H9 (cell line): ENCODE measurements around the gene SRF. TPM values are rescaled to one million over a fixed set of nuclear protein-coding genes. Genes with fewer than 3 reads are reported as not detected.

Experiments used
- DNase-seq: peaks from one replicate; pipeline ENCODE4 v3.0.0-alpha.2; 2017
- H2AFZ ChIP-seq: one replicate; pipeline ENCODE4 v1.6.1; 2013; ENCODE audit warnings: mild to moderate bottlenecking, low read length, control low read depth, moderate library complexity
- H2AK5ac ChIP-seq: 2 replicates; pipeline ENCODE4 v1.6.1; 2013; ENCODE audit warnings: low read length, control low read depth, mixed read lengths; ENCODE audit not compliant: insufficient read length
- H2BK120ac ChIP-seq: one replicate; pipeline ENCODE4 v1.6.1; 2013; ENCODE audit warnings: low read depth, mild to moderate bottlenecking, low read length, control low read depth, inconsistent platforms; ENCODE audit not compliant: poor library complexity, severe bottlenecking
- H2BK12ac ChIP-seq: 2 replicates; pipeline ENCODE4 v1.6.1; 2013; ENCODE audit warnings: low read length, control low read depth, mixed read lengths, low read depth; ENCODE audit not compliant: insufficient read length
- H2BK15ac ChIP-seq: 2 replicates; pipeline ENCODE4 v1.6.1; 2013; ENCODE audit warnings: low read depth, low read length, control low read depth
- H2BK20ac ChIP-seq: one replicate; pipeline ENCODE4 v1.6.1; 2013; ENCODE audit warnings: low read depth, mild to moderate bottlenecking, low read length, control low read depth, inconsistent platforms; ENCODE audit not compliant: poor library complexity, severe bottlenecking
- H2BK5ac ChIP-seq: 2 replicates; pipeline ENCODE4 v1.6.1; 2013; ENCODE audit warnings: low read length, control low read depth, mixed read lengths; ENCODE audit not compliant: insufficient read length
- H3K14ac ChIP-seq: 2 replicates; pipeline ENCODE4 v1.6.1; 2013; ENCODE audit warnings: low read length, control low read depth; ENCODE audit not compliant: insufficient read depth
- H3K18ac ChIP-seq: 2 replicates; pipeline ENCODE4 v1.6.1; 2013; ENCODE audit warnings: low read depth, mild to moderate bottlenecking, mixed read lengths, low read length, control low read depth; ENCODE audit not compliant: insufficient read length
- H3K23ac ChIP-seq: 2 replicates; pipeline ENCODE4 v1.6.1; 2013; ENCODE audit warnings: low read length, control low read depth, mixed read lengths, low read depth; ENCODE audit not compliant: insufficient read length
- H3K23me2 ChIP-seq: 2 replicates; pipeline ENCODE4 v1.6.1; 2013; ENCODE audit warnings: low read depth, mild to moderate bottlenecking, mixed read lengths, low read length, control low read depth; ENCODE audit not compliant: insufficient read length, poor library complexity, severe bottlenecking
- H3K27ac ChIP-seq: 2 replicates; pipeline ENCODE4 v1.5.1; 2013; ENCODE audit warnings: low read length, control low read depth, mixed read lengths, low read depth; ENCODE audit not compliant: insufficient read length
- H3K27me3 ChIP-seq: 2 replicates; pipeline ENCODE4 v1.6.1; 2013; ENCODE audit warnings: low read length, control low read depth, inconsistent platforms; ENCODE audit not compliant: insufficient read depth
- H3K4ac ChIP-seq: 2 replicates; pipeline ENCODE4 v1.6.1; 2013; ENCODE audit warnings: low read depth, mild to moderate bottlenecking, control low read depth, inconsistent platforms, low read length, moderate library complexity
- H3K4me1 ChIP-seq: 2 replicates; pipeline ENCODE4 v1.6.1; 2013; ENCODE audit warnings: low read length, control low read depth, inconsistent platforms; ENCODE audit not compliant: insufficient read depth
- H3K4me2 ChIP-seq: 2 replicates; pipeline ENCODE4 v1.6.1; 2013; ENCODE audit warnings: low read length, control low read depth, mixed read lengths; ENCODE audit not compliant: insufficient read length, insufficient read depth
- H3K56ac ChIP-seq: 2 replicates; pipeline ENCODE4 v1.6.1; 2013; ENCODE audit warnings: low read depth, mild to moderate bottlenecking, mixed read lengths, low read length, control low read depth; ENCODE audit not compliant: insufficient read length
- H3K79me1 ChIP-seq: 2 replicates; pipeline ENCODE4 v1.6.1; 2013; ENCODE audit warnings: low read depth, mild to moderate bottlenecking, moderate library complexity, low read length, control low read depth, inconsistent platforms; ENCODE audit not compliant: insufficient read depth, poor library complexity, severe bottlenecking
- H3K79me2 ChIP-seq: 2 replicates; pipeline ENCODE4 v1.6.1; 2013; ENCODE audit warnings: low read length, control low read depth, inconsistent platforms; ENCODE audit not compliant: insufficient read depth
- H3K9ac ChIP-seq: 2 replicates; pipeline ENCODE4 v1.6.1; 2013; ENCODE audit warnings: low read length, control low read depth, mixed read lengths; ENCODE audit not compliant: insufficient read length; ENCODE audit errors: extremely low read depth
- H3K9me3 ChIP-seq: one replicate; pipeline ENCODE4 v1.6.1; 2013; ENCODE audit warnings: low read depth, low read length, inconsistent platforms; ENCODE audit not compliant: control insufficient read depth
- H3T11ph ChIP-seq: one replicate; pipeline ENCODE4 v1.6.1; 2013; ENCODE audit warnings: mild to moderate bottlenecking, low read length, control low read depth, inconsistent platforms
- H4K20me1 ChIP-seq: one replicate; pipeline ENCODE4 v1.6.1; 2013; ENCODE audit not compliant: control insufficient read depth, insufficient read length, insufficient read depth
- H4K5ac ChIP-seq: 2 replicates; pipeline ENCODE4 v1.6.1; 2013; ENCODE audit warnings: low read depth, mild to moderate bottlenecking, mixed read lengths, low read length, control low read depth; ENCODE audit not compliant: insufficient read length
- H4K8ac ChIP-seq: replicated peaks from 2 replicates; pipeline ENCODE4 v1.6.1; 2013; ENCODE audit warnings: low read length, control low read depth, mixed read lengths, low read depth; ENCODE audit not compliant: insufficient read length
- H4K91ac ChIP-seq: 2 replicates; pipeline ENCODE4 v1.6.1; 2013; ENCODE audit warnings: low read depth, mild to moderate bottlenecking, moderate library complexity, mixed read lengths, low read length, control low read depth; ENCODE audit not compliant: insufficient read length
- H3K27ac Mint-ChIP-seq, 3 experiments: 2 replicates in 2 of 3; 3 replicates in 1 of 3; pipeline ENCODE4 v1.8.0; 2020 to 2021; ENCODE audit warnings: mixed read lengths in 3 of 3, mild to moderate bottlenecking in 1 of 3, moderate library complexity in 1 of 3
- H3K27me3 Mint-ChIP-seq: 2 replicates; pipeline ENCODE4 v1.8.0; 2021; ENCODE audit warnings: low read depth, mild to moderate bottlenecking, moderate library complexity, mixed read lengths
- H3K36me3 Mint-ChIP-seq, 3 experiments: 2 replicates in 2 of 3; 3 replicates in 1 of 3; pipeline ENCODE4 v1.8.0; 2020 to 2021; ENCODE audit warnings: low read depth in 3 of 3, mixed read lengths in 3 of 3; ENCODE audit not compliant: insufficient read depth in 1 of 3
- H3K4me1 Mint-ChIP-seq, 2 experiments: 2 replicates each; pipeline ENCODE4 v1.8.0; 2020; ENCODE audit warnings: mixed read lengths in 2 of 2
- H3K4me3 Mint-ChIP-seq, 2 experiments: 2 replicates in 1 of 2; 3 replicates in 1 of 2; pipeline ENCODE4 v1.8.0; 2020 to 2021; ENCODE audit warnings: mild to moderate bottlenecking in 2 of 2, mixed read lengths in 2 of 2, moderate library complexity in 1 of 2
- H3K9me3 Mint-ChIP-seq, 2 experiments: 2 replicates in 1 of 2; 3 replicates in 1 of 2; pipeline ENCODE4 v1.8.0; 2020; ENCODE audit warnings: mild to moderate bottlenecking in 2 of 2, mixed read lengths in 2 of 2, moderate library complexity in 1 of 2
- CTCF ChIP-seq: fragments of 200-600 bp; sonication (generic); conservative IDR thresholded peaks from 3 replicates; pipeline ENCODE4 v1.8.0; 2021; ENCODE audit warnings: antibody characterized with exemption, mild to moderate bottlenecking
- WGBS: extraction: QIAGEN DNeasy Blood & Tissue Kit; methylation state at CpG from one replicate; pipeline ENCODE4 v1.1.7; 2013; ENCODE audit warnings: missing lambda C conversion rate, low lambda C conversion rate, mixed read lengths; ENCODE audit not compliant: insufficient read length; ENCODE audit errors: extremely low coverage; 5-methylcytosine and 5-hydroxymethylcytosine counted together
- total RNA-seq: library from RNA; stranded (reverse); gene quantifications from 2 replicates; pipeline ENCODE4 v1.2.1, GENCODE V29; 2021

SRF gene
- total RNA-seq, 1 experiment from 2014 or later = 57.5 TPM

GRCh38 chr6:43142101-43142500, 29.0 kb upstream of the SRF start:
- no peak for DNase-seq
- Histone ChIP-seq H2BK5ac (no peak overlapping the region), H3K56ac (no peak overlapping the region), H4K20me1 (no peaks in the 10 kb centered on the region), H3K27ac (no peak overlapping the region), H3K9me3 (no peaks in the 10 kb centered on the region), H2BK12ac (no peak overlapping the region), H4K91ac (no peak overlapping the region), H4K5ac (no peak overlapping the region), H3T11ph (no peak overlapping the region), H2BK15ac (no peak overlapping the region), H3K23ac (no peak overlapping the region), H2BK120ac (no peak overlapping the region), H3K23me2 (no peaks in the 10 kb centered on the region), H3K4me1 (no peaks in the 10 kb centered on the region), H2AFZ (no peak overlapping the region), H3K79me2 (no peaks in the 10 kb centered on the region), H3K79me1 (no peaks in the 10 kb centered on the region), H3K4ac (no peak overlapping the region), H3K4me2 (no peak overlapping the region), H3K18ac (no peak overlapping the region), H3K27me3 (no peaks in the 10 kb centered on the region), H3K14ac (no peak overlapping the region), H2AK5ac (no peak overlapping the region), H3K9ac (no peak overlapping the region), H4K8ac (no peak overlapping the region), H2BK20ac (no peak overlapping the region)
- no peaks in the 10 kb centered on the region for H3K27me3 Mint-ChIP-seq
- peak overlapping the region in 1 of 3 experiments; percentile 91; a peak in 2 of 7 replicates for H3K27ac Mint-ChIP-seq
- H3K4me1 Mint-ChIP-seq = peaks cover 10% of the 10 kb centered on the region in 2 experiments
- peak overlapping the region in 1 of 2 experiments; percentile 55; a peak in 1 of 5 replicates for H3K4me3 Mint-ChIP-seq
- peaks cover 6 to 42% (median 30%) of the 10 kb centered on the region in 3 experiments for H3K36me3 Mint-ChIP-seq
- TF ChIP-seq CTCF = no peak
- H3K9me3 Mint-ChIP-seq = no peaks in the 10 kb centered on the region
- no CpG with 5 or more reads among the region's 14 CpGs for WGBS
